Kidney glomerular epithelial cell (primary cell): Measurements from ENCODE around the gene FZD10.

ENCODE experiments used
- DNase-seq: peaks from one replicate; lab custom pipeline; 2025; lab: John Stamatoyannopoulos, UW

The FZD10 gene

DNA sequence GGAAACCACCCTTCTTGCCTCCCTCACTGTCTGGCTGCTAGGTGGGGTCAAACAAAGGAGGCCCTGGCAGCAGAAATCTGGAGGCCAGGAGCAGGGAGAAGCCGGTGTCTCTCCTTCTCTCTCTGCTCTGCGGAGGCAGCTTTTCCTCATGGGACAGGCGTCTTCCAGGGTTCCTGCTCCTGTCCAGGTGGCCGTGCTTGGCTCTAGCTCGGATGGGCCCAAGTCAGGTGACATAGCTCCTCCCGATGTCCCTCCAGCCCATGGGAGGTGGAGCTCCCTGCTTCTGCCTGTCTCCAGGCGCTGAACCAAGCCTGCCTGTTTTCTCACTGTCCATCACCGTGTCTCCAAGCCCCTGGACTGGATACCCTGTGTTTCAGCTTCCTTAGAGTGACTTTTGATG, 30.5 kb upstream of the FZD10 start:
- DNase-seq = no peak

DNA sequence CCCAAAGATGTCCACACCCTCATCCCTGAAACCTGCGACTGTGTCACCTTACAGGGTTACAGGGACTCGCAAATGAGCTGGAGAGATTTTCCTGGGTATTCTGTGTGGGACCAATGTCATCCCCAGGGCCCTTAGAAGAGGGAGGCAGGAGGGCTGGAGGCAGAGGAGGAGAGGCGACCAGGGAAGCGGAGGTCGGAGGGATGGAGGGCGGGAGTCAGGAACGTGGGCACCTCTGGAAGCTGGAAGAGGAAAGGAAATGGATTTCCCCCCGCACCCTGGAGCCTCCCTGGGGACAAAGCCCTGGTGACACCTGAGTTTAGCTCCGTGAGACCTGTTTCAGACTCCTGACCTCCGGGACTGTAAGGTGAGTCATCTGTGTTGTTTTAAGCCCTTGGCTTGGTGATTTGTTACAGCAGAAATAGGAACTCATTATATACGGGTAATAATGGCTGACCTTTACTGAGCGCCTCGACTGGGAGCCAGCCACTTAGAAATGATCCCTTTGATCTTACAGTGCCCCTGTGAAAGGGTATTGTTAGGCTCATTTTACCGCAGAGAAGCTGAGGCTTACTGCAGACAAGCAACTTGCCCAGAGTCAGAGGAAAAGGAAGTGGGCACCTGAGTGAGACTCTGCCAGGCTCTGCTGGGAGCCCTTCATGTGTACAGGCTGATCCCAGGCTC, 29.3 kb upstream of the FZD10 start:
- no peak for DNase-seq

GRCh38 chr12:130133851-130134562, 28.3 kb upstream of the FZD10 start:
- DNase-seq = no peak

DNA sequence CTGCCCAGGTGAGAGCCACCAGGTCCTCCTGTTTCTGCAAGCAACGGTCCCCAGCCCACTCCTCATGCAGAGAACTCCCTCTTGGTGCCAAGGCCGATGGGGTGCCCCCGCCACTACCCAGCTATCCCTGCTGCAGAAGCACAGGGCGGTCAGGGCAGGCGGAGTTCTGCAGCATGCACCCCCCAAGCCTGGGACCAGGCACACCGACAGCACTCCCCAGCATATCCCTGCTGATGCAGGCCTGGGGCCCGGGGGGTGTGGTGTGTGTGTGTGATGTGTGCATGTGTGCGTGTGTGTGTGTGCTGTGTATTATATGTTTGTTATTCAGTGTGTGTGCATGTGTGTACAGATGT, 27.7 kb upstream of the FZD10 start:
- DNase-seq = no peak

GRCh38 chr12:130136509-130137039, 25.7 kb upstream of the FZD10 start:
- DNase-seq = no peak

DNA sequence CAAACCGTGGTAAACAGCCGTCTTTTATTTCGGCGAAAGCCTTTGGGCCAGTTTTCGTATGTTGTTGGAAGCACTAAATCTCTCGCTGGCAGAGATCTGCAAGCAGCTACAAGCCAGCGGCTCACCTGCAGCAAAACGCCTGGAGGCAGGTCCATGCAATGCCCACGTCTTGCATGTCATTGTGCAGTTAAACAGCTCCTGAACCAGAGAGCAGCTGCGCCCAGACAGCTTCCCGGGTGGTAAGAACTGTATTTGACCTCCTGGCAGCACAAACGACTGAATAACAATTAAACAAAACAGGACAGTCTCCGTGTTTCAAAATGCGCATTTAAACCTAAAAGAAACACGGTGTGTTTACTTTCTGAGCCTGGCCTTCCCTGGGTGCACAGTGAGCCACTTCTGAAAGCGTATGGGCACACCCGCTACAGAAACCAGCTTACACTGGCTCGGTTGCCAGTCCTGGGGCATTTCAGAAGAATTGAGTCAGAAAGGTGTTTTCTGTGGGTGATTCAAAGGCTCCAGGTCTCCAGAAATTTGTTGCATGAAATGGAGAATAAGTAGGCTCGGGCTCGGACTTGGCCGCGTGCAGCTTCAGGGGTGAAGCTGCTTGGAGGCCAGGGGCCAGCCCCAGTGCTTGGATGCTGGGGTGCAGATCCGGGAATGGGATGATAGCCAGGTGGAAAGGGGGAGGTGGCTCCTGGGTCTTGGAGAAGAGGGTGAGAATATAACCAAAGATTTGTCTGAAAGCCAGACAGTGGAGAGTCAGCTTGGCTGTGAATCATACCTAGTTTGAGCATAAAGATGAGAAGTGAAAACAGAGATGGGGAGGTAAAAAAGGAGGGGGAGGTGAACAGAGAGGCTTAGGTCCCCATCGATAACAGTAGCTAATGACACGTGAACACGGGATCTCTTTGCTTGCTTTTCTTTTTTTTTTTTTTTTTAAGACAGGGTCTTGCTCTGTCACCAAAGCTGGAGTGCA, 24.9 kb upstream of the FZD10 start:
- no peak for DNase-seq

- DNase-seq = no peak
Observed at GRCh38 chr12:130138478-130138877, 23.8 kb upstream of the FZD10 start.

DNA sequence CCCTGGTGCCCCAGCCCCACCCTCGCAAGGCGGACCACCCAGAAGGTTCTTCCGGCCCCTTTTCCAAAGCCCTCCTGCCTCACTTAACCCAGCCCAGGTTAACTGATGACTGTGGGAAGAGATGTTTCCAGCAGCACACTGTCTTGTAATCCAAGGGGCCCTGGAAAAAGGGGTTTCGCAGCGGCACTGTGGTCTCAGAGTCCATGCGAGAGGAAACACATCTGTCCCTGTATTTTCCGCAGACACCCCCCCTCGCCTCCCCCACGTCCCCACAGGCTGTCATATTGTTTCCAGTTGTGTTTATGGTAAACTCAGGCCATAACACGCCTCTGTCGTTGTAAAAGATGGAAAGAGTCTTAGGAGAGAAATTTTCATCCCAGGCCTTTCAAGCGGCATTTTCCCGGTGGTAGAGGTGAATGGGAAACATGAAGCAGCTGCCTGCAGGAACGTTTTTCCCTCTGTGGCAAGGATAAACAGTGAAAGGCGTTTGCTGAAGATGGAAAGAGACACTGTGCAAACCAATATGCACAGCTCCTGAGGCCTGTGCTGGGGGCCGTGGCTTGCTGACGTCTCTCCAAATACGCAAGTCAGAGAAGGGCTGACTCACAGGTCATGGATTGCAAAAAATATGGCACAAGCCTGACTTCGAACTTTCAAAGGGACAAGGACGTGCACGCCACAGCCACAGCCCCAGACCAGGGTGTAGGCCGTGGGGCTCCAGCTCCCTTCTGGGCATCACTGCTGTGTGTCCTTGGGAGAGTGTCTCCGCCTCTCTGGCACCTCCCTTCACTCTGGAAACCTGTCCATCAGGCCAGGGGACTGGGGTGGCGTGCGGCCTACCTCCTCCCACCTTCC, 22.5 kb upstream of the FZD10 start:
- no peak for DNase-seq

DNA sequence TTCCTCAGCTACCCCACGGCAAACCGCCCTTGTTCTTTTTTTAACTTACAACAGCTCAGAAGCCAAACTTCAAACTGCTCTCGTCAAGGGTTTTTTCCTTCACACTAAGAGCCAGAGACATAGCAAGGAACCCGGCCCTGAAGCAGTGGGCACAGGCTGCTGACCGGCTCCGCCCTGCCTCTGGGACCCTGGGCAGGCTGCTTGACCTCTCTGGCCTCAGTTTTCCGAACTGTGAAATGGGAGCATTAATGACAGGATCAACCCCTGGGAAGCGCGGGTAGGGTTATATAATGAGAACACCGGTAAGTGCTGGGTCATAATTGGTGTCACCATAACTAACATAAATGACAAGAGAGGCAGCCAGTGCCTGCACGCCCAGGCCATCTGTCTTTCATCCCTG, 21.2 kb upstream of the FZD10 start:
- DNase-seq = no peak

DNA sequence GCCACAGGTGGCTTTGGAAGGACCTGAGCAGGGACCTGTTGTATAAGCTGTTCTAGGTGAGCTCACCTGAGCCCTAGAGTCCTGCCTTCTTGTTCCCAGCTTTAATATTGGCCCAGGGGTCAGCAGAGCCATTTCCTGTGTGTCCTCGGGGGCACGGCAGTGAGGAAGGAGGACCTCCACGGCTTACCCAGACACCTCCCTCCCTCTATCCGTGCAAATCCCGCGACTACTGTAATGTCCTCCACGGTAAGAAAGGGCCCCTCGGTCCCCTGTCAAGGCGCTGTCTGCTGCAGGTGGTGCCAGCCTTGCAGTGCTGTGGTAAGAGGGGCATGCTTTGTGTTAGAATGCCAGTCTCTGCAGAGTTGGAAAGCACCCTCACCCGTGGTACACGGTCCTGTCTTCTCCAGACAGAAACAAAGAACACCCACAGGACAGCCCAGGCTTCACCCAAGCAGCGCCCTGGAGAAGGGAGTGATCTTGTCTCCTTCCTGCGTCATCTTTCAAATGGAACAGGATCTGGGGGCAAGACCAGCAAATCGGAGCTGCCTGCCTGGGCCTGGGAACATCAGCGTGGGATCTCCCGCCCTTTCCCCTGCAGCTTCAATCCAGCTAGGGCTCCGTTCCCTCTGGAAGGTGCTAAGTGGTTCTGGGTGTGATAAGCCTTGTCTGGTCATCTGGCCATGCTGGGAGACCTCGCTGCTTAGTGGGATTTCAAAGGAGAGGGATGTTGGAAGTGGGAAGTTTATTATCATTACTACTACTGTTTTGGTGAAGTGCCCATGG, 20.2 kb upstream of the FZD10 start:
- no peak for DNase-seq

DNA sequence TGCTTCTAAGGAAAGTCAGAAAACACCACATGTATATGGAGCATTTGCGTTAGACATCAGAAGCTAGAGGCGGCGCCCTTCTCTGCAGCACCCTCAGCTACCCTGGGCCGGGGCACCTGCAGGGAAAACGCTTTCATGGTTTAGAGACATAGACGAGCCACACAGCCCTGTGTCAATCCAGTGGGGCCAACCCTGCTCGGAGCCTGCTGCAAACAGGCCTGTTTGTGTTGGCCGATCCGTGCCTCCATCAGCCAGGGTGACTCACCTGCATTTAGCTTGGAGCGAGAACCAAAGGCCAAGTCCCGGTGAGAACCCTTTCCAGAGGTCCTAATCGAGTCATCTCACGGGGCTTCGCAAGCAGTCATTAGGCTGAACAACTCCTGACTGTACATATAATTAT, 19.5 kb upstream of the FZD10 start:
- no peak for DNase-seq

DNA sequence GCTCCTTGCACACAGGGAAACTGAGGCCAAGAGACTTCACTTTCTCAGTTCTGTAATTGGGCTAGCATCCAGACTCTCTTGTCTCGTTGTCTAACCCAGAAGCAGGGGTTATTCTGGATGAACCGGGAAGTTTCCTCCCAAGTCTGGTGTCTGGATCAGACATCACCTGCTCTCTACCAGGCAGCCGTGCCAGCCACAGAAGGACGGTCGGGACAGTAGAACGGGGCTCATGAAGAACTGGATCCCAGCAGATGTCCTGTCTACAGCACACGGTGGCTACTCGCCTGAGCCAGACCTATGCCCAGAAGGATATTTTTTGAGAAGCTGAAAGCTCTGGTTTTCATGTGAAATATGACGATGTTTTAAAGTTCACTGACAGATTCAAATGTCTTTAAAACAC, 19.1 kb upstream of the FZD10 start:
- no peak for DNase-seq

- DNase-seq = no peak
Observed at GRCh38 chr12:130144256-130144655, 18.0 kb upstream of the FZD10 start.

GRCh38 chr12:130145731-130146130, 16.5 kb upstream of the FZD10 start:
- no peak for DNase-seq

GRCh38 chr12:130146176-130146931, 15.9 kb upstream of the FZD10 start:
- no peak for DNase-seq

GRCh38 chr12:130147875-130148596, 14.2 kb upstream of the FZD10 start:
- DNase-seq = no peak

DNA sequence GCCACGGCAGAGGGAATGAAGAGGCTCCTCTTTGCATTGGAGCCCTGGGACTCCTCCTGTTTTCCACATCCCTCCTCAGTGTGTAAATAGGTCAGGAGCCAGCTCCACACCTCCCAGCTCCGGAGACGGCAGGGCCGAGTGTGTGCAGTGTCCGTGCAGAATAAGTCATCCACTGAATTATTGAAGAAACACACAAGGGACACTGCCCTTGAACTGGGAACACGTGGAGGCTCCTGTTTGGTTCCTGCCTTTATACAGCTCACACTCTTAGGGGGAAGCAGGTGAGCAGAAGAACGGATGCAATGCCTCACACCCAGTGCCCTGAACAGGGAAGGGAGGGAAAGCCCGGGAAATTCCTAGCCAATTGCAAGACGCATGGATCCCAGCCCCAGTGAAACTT, 10.4 kb upstream of the FZD10 start:
- no peak for DNase-seq

DNA sequence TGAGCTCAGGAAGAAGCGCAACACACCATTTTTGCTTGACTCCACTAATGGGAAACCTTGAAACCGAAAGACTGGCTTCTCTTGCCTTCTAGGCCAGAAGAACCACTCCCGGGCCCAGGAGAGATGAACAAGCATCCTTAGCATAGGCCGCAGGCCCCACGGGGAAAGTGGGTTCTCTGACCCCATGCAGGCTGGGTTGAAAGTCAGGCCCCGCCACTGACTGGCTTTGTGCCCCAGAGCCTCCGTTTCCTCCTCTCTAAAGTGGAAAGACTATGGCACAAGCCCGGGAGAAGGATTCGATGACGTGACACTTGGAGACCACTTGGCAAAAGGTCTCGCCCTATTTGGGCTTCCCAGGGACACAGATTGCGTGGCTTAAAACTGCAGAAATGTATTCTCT, 9.9 kb upstream of the FZD10 start:
- no peak for DNase-seq

- no peak for DNase-seq
Observed at GRCh38 chr12:130153803-130154202, 8.5 kb upstream of the FZD10 start.
